Measurements from ENCODE around the gene SGCA. TPM values are rescaled to one million over a fixed set of nuclear protein-coding genes. Genes with fewer than 3 reads are reported as not detected.
A peak's percentile ranks its signal among the peaks of the same experiment; 100 is the strongest.

SGCA gene
- total and polyA plus RNA-seq, 2 of the 13 experiments (the other 11 are each of a cell fraction or from before 2014, with no cell fraction given), result not detected

DNA sequence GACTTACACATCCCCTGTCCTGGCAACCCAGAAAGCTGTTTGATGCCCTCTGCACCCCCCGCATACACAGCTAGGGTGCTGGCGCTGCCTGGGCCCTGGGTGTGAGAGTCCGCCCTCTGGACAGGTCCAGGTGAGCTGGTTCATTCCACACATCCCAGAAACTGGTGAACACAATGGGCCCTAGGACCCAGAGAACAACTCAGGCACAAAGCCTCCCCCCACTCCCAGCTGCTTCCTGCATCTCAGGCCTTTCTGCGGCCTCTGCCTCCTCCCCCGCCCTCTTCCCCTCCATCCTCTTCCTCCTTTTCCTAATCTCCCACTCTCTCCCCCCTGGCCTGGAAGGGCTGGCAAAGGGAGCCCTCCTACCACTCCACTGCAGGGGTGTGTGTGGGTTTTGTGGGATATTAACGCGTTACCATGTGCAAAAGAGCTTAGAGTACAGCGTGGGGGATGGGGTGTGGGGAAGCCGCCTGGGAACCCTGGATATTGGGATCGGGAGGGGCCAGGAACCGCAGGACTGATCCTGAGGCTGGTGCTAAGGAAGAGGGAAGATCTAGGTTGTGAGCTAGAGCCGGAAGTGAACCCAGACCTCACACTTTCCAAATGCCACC lies 13.8 kb upstream of the SGCA start (continued):
- TF ChIP-seq NFYB (CRISPR knock-in tag; IDR thresholded peaks at IDR 0.05), result no peak
- no peak for TF ChIP-seq ZSCAN22 (CRISPR knock-in tag; IDR thresholded peaks at IDR 0.05)
- no peak for TF ChIP-seq ZBTB7A (CRISPR knock-in tag; IDR thresholded peaks at IDR 0.05)
- TF ChIP-seq, protein P1, sequence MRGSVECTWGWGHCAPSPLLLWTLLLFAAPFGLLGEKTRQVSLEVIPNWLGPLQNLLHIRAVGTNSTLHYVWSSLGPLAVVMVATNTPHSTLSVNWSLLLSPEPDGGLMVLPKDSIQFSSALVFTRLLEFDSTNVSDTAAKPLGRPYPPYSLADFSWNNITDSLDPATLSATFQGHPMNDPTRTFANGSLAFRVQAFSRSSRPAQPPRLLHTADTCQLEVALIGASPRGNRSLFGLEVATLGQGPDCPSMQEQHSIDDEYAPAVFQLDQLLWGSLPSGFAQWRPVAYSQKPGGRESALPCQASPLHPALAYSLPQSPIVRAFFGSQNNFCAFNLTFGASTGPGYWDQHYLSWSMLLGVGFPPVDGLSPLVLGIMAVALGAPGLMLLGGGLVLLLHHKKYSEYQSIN (CRISPR knock-in tag; IDR thresholded peaks at IDR 0.05; ENCODE audit: borderline replicate concordance), result no peak
- no peak for TF ChIP-seq TOE1 (CRISPR knock-in tag; IDR thresholded peaks at IDR 0.05)
- TF ChIP-seq CBFB (CRISPR knock-in tag; IDR thresholded peaks at IDR 0.05), result peak; percentile 22; the same call in 1 of the 2 replicates
- no peak for TF ChIP-seq ZBTB39 (CRISPR knock-in tag; IDR thresholded peaks at IDR 0.05)
- TF ChIP-seq SP4 (CRISPR knock-in tag; IDR thresholded peaks at IDR 0.05), result no peak; the same call in 1 of the 2 replicates
- TF ChIP-seq ZC3H13 (CRISPR knock-in tag; IDR thresholded peaks at IDR 0.05), result no peak
- TF ChIP-seq, protein P2, sequence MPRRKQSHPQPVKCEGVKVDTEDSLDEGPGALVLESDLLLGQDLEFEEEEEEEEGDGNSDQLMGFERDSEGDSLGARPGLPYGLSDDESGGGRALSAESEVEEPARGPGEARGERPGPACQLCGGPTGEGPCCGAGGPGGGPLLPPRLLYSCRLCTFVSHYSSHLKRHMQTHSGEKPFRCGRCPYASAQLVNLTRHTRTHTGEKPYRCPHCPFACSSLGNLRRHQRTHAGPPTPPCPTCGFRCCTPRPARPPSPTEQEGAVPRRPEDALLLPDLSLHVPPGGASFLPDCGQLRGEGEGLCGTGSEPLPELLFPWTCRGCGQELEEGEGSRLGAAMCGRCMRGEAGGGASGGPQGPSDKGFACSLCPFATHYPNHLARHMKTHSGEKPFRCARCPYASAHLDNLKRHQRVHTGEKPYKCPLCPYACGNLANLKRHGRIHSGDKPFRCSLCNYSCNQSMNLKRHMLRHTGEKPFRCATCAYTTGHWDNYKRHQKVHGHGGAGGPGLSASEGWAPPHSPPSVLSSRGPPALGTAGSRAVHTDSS (CRISPR knock-in tag; conservative IDR thresholded peaks at IDR 0.05), result no peak
